Astrocyte of the spinal cord (primary cell): ENCODE results near the gene ATRIP.

Source experiments
- DNase-seq: peaks from one replicate; pipeline ENCODE4 v3.0.0; 2011; ENCODE audit warnings: low read depth, low spot score
- H3K4me3 ChIP-seq: 2 replicates; pipeline ENCODE4 v1.5.1; 2011; ENCODE audit warnings: low read depth, mild to moderate bottlenecking, low read length, moderate library complexity
- CTCF ChIP-seq: IDR thresholded peaks from 2 replicates; pipeline ENCODE4 v1.5.1; 2012; ENCODE audit warnings: low read depth, mild to moderate bottlenecking, low read length, inconsistent platforms
- in situ Hi-C: cut with HindIII; loops from 2 replicates; pipeline ENCODE4 v1.10.0; 2017; ENCODE audit warnings: low sequenced_read_pairs

ATRIP gene

GRCh38 chr3:48432411-48433371 lies 13.8 kb upstream of the ATRIP start:
- no peak for DNase-seq
- no peak overlapping the region for H3K4me3 ChIP-seq
- in situ Hi-C loops = no loop called here
- peak; percentile 29 for TF ChIP-seq CTCF

GRCh38 chr3:48433472-48434118 lies 12.9 kb upstream of the ATRIP start:
- in situ Hi-C loops = no loop called here
- no peak overlapping the region for H3K4me3 ChIP-seq
- no peak for DNase-seq
- no peak for TF ChIP-seq CTCF

DNA sequence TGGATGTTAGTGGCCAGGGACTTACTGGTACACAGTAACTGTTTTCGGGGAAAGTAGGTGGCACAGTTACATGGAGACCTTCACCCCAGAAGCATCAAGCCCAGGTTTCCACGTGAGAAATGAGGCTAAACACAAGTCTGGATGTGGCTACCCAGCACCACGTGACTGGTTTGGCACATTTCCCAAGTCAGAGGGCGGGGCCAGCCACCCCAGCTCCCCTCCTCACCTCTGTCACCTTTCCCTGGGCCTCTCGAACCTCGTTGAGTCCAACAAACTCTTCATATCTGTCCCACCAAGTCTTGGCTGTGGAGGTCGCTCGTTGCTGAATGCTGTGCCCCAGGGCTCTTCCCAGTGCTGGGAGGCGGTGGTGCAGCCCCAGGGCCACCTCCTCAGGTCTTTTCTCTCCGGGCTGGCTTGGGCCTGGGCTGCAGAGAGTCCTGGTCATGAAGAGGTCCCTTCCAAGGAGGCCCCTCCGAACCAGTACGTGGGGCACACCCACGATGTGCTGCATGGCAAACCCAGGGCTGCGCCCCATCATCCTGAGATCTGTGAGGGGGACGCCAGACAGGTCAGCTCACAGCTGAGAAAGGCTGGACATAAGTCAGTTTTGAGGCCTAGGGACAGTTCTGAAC lies 11.8 kb upstream of the ATRIP start:
- TF ChIP-seq CTCF = no peak
- in situ Hi-C loops = no loop called here
- no peak overlapping the region for H3K4me3 ChIP-seq
- no peak for DNase-seq

- no peak for DNase-seq
- in situ Hi-C loops = no loop called here
- H3K4me3 ChIP-seq = no peak overlapping the region
- no peak for TF ChIP-seq CTCF
These were observed 11.3 kb upstream of the ATRIP start for GRCh38 chr3:48435223-48435595.

DNA sequence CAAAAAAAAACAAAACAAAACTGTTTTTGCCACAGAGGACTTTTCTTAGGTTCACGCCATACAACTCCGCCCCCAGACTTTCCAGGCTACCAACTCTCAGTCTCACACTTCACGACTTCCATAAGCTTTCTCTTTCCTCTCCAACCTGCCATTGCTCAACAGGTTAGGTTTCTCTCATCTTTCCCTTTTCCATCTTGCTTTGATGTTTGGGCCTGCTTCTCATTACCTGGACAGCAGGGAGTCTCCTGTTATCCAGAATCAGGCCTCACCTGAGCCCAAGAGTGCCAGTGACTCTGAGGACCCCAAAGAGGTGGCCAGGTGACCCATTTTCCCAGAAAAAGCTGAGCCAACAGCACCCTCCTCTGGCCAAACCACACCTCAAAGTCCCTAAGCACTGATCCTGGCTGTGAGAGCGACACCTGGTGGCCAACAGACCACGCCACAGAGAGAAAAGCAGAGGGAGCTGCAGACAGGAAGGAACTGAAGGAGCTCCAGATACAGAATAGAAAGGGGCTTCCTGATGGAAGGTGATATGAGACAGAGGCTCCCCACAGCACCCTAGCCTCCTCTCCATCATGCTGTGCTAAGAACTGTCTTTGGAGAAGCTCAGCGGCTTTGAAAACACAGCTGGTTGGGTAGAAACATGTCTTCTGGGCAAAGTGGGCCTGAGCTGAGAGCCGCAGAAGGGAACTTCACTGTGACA lies 10.6 kb upstream of the ATRIP start:
- in situ Hi-C loops = no loop called here
- H3K4me3 ChIP-seq = no peak overlapping the region
- DNase-seq = peak; percentile 81
- peak; percentile 100 for TF ChIP-seq CTCF

- no peak for TF ChIP-seq CTCF
- in situ Hi-C loops = no loop called here
- no peak for DNase-seq
- no peak overlapping the region for H3K4me3 ChIP-seq
These were observed 10.1 kb upstream of the ATRIP start for GRCh38 chr3:48436477-48436787.
